Endodermal cell (in vitro differentiated cells): ENCODE data around the gene TMEM126B. TPM values are rescaled to one million over a fixed set of nuclear protein-coding genes. Genes with fewer than 3 reads are reported as not detected.

ENCODE experiments used
- DNase-seq: peaks from one replicate; pipeline ENCODE4 v3.0.0-alpha.2; 2017
- H3K27ac ChIP-seq: 2 replicates; pipeline ENCODE4 v1.5.1; 2013; ENCODE audit warnings: mild to moderate bottlenecking, low read depth, low read length, moderate library complexity
- H3K27me3 ChIP-seq: 2 replicates; pipeline ENCODE4 v1.6.1; 2013; ENCODE audit warnings: mild to moderate bottlenecking, low read length, moderate library complexity; ENCODE audit not compliant: insufficient read depth, control insufficient read depth, poor library complexity, severe bottlenecking
- H3K36me3 ChIP-seq: 2 replicates; pipeline ENCODE4 v1.7.0; 2013; ENCODE audit warnings: mild to moderate bottlenecking, low read length, moderate library complexity; ENCODE audit not compliant: control insufficient read depth, insufficient read depth
- H3K4me1 ChIP-seq: one replicate; pipeline ENCODE4 v1.7.0; 2013; ENCODE audit warnings: low read length; ENCODE audit not compliant: control insufficient read depth, insufficient read depth
- H3K4me3 ChIP-seq: 2 replicates; pipeline ENCODE4 v1.5.1; 2013; ENCODE audit warnings: mild to moderate bottlenecking, low read length, moderate library complexity
- H3K9ac ChIP-seq: 2 replicates; pipeline ENCODE4 v1.6.1; 2013; ENCODE audit warnings: mild to moderate bottlenecking, low read length, moderate library complexity; ENCODE audit not compliant: poor library complexity, severe bottlenecking; ENCODE audit errors: extremely low read depth
- H3K9me3 ChIP-seq: 2 replicates; pipeline ENCODE4 v1.6.1; 2013; ENCODE audit warnings: mild to moderate bottlenecking, low read length, moderate library complexity; ENCODE audit not compliant: control insufficient read depth
- H3K27ac Mint-ChIP-seq: 2 replicates; pipeline ENCODE4 v1.8.0; 2020; ENCODE audit warnings: mixed read lengths
- H3K27me3 Mint-ChIP-seq: 2 replicates; pipeline ENCODE4 v1.8.0; 2021; ENCODE audit warnings: mild to moderate bottlenecking, mixed read lengths; ENCODE audit not compliant: insufficient read depth
- H3K36me3 Mint-ChIP-seq: 2 replicates; pipeline ENCODE4 v1.8.0; 2020; ENCODE audit warnings: low read depth, mixed read lengths
- H3K4me1 Mint-ChIP-seq: 2 replicates; pipeline ENCODE4 v1.8.0; 2020; ENCODE audit warnings: mixed read lengths
- H3K4me3 Mint-ChIP-seq: 2 replicates; pipeline ENCODE4 v1.8.0; 2020; ENCODE audit warnings: mild to moderate bottlenecking, moderate library complexity, mixed read lengths
- H3K9me3 Mint-ChIP-seq: 2 replicates; pipeline ENCODE4 v1.8.0; 2020; ENCODE audit warnings: mild to moderate bottlenecking, mixed read lengths
- CTCF ChIP-seq: fragments of 200-600 bp; sonication (generic); conservative IDR thresholded peaks from 2 replicates; pipeline ENCODE4 v1.5.0; 2021; ENCODE audit warnings: antibody characterized with exemption, mild to moderate bottlenecking
- WGBS, 2 experiments: methylation state at CpG; one replicate each; pipeline versions ENCODE4 v1.1.5 to v1.1.7; 2013; ENCODE audit warnings: missing lambda C conversion rate in 2 of 2, mixed read lengths in 1 of 2; ENCODE audit not compliant: insufficient coverage in 1 of 2, insufficient read length in 1 of 2; 5-methylcytosine and 5-hydroxymethylcytosine counted together
- total RNA-seq, 2 donors: library from RNA; stranded (reverse); fragmentation: NEBNext Ultra II Directional in 1 of 2; extraction: Animal tissue kit (Norgen Biotek cat#: 25700) in 1 of 2; gene quantifications; 2 replicates in 1 of 2; 3 replicates in 1 of 2; pipeline ENCODE4 v1.2.1, GENCODE V29; 2021

TMEM126B gene
- total RNA-seq, 2 donors from 2014 or later, result 56.4 to 57.3 TPM

- H3K4me1 ChIP-seq, result peaks cover 1% of the 10 kb centered on the region
- H3K27ac ChIP-seq, result no peak within 1 kb of the TSS
- no peak for DNase-seq
- Mint-ChIP-seq H3K27ac (no peak within 1 kb of the TSS), H3K4me1 (peaks cover 11% of the 10 kb centered on the region), H3K36me3 (no peaks in the 10 kb centered on the region), H3K4me3 (no peak within 1 kb of the TSS), H3K27me3 (no peaks in the 10 kb centered on the region), H3K9me3 (no peaks in the 10 kb centered on the region)
- no peak for TF ChIP-seq CTCF
- H3K36me3 ChIP-seq, result no peaks in the 10 kb centered on the region
- no peak within 1 kb of the TSS for H3K4me3 ChIP-seq
- no peaks in the 10 kb centered on the region for H3K9me3 ChIP-seq
- H3K27me3 ChIP-seq, result no peaks in the 10 kb centered on the region
- WGBS, 2 experiments, result 91 to 92% methylated on average over 13 of the region's 13 CpGs
- H3K9ac ChIP-seq, result no peak within 1 kb of the TSS
Observed at GRCh38 chr11:85685820-85686459, 57.5 kb downstream of the TMEM126B start, which contains the start of gene CCDC89. TSS of gene CCDC89 (minus strand) at chr11:85686195. CDS start at chr11:85686130, 65 bp downstream.

Other genes starting within 250 kb of the TMEM126B start
- gene DLG2, start 1.2 kb upstream of the TMEM126B start, total RNA-seq, result 10 to 100 TPM in 1 of 2 donors, 1 to 10 TPM in 1; 9.6 to 10.6 TPM
- 10 to 100 TPM; 26.3 to 26.7 TPM for gene TMEM126A, start 19.4 kb downstream of the TMEM126B start, total RNA-seq
- gene CREBZF, start 36.5 kb downstream of the TMEM126B start, total RNA-seq, result 10 to 100 TPM; 39.3 to 47.5 TPM
- not detected for gene CCDC89, start 57.6 kb downstream of the TMEM126B start, total RNA-seq
- 1 to 10 TPM; 1.7 to 3.4 TPM for gene SYTL2, start 182.5 kb downstream of the TMEM126B start, total RNA-seq
- gene CCDC83, start 226.8 kb downstream of the TMEM126B start, total RNA-seq, result not detected